Measurements from ENCODE around the gene TSSK2.

The TSSK2 gene

DNA sequence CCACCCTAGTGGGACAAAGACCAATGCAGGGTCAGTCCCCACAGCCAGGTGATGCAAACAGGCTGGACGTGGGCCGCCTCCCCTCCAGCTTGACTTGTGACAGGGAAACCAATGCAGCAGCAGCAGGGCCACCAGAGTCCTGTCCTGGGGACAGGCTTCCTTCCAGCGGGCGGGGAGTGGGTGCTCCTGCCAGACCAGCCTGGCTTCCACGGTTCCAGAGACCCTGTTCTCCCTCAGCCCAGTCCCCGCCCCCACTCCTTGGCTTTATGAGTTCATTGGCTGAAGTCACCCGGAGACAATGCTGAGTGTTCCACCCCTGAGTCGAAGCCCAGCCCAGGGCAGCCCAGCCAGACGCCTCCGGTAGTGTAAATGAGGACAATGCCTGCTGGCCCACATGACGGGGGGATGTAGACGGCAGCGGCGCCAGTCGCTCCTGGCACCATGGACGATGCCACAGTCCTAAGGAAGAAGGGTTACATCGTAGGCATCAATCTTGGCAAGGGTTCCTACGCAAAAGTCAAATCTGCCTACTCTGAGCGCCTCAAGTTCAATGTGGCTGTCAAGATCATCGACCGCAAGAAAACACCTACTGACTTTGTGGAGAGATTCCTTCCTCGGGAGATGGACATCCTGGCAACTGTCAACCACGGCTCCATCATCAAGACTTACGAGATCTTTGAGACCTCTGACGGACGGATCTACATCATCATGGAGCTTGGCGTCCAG, at the start of gene TSSK2:
Gene TSSK2, plus strand, starts transcription at position 350 of the 726 bp plus-strand sequence. Its CDS starts 92 bp downstream, at position 442.
- ChIA-PET POLR2A (interaction anchor here (0.6 to 1.3 kb wide), 2 partner anchors 9 to 1375 kb away, joined by 4 to 7 read pairs; no protein-coding TSS in a partner anchor), CTCF (interaction anchor here (1.5 kb wide), 1 partner anchor 13 kb away, joined by 3 read pairs; the partner anchor contains the start of gene ESS2)
- TF ChIP-seq, protein P1, sequence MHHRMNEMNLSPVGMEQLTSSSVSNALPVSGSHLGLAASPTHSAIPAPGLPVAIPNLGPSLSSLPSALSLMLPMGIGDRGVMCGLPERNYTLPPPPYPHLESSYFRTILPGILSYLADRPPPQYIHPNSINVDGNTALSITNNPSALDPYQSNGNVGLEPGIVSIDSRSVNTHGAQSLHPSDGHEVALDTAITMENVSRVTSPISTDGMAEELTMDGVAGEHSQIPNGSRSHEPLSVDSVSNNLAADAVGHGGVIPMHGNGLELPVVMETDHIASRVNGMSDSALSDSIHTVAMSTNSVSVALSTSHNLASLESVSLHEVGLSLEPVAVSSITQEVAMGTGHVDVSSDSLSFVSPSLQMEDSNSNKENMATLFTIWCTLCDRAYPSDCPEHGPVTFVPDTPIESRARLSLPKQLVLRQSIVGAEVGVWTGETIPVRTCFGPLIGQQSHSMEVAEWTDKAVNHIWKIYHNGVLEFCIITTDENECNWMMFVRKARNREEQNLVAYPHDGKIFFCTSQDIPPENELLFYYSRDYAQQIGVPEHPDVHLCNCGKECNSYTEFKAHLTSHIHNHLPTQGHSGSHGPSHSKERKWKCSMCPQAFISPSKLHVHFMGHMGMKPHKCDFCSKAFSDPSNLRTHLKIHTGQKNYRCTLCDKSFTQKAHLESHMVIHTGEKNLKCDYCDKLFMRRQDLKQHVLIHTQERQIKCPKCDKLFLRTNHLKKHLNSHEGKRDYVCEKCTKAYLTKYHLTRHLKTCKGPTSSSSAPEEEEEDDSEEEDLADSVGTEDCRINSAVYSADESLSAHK (tag by site-specific recombination; IDR thresholded peaks at IDR 0.05) = no peak
- TF ChIP-seq ZNF341 (tag by site-specific recombination; IDR thresholded peaks at IDR 0.05; ENCODE audit: low read depth) (0 out of 2 replicates have a peak, but pooled peaks have one; percentile 31), EGR2 (tag by site-specific recombination; IDR thresholded peaks at IDR 0.05; ENCODE audit: low read depth) (peak; percentile 26; the same call in 1 of the 2 replicates), ZFHX2 (tag by site-specific recombination; conservative IDR thresholded peaks at IDR 0.05) (0 out of 2 replicates have a peak, but pooled peaks have one; percentile 15)
- no peaks in the 10 kb centered on the region for H3K4me1 ChIP-seq (ENCODE audit: control insufficient read depth, insufficient read depth, low read length)
- H3K27ac ChIP-seq (ENCODE audit: extremely low read depth, low read depth, low read length) = no peak within 1 kb of the TSS
- no peak within 1 kb of the TSS for H3K4me3 ChIP-seq (ENCODE audit: low read depth, low read length)
- peaks cover 4 to 52% of the 10 kb centered on the region in 2 experiments; a peak in 2 of 3 replicates for H3K36me3 ChIP-seq (ENCODE audit: control insufficient read depth in 2 of 2, insufficient read depth in 1 of 2, low read length in 2 of 2)
- no peaks in the 10 kb centered on the region for H3K9me3 ChIP-seq (ENCODE audit: control insufficient read depth, insufficient read depth, low read depth, low read length)

GRCh38 chr22:19081351-19081750, 49.8 kb upstream of the TSSK2 start:
- TF ChIP-seq GLI2 (tag by site-specific recombination; IDR thresholded peaks at IDR 0.05; ENCODE audit: borderline replicate concordance, low read depth) = no peak
- TF ChIP-seq, protein P2, sequence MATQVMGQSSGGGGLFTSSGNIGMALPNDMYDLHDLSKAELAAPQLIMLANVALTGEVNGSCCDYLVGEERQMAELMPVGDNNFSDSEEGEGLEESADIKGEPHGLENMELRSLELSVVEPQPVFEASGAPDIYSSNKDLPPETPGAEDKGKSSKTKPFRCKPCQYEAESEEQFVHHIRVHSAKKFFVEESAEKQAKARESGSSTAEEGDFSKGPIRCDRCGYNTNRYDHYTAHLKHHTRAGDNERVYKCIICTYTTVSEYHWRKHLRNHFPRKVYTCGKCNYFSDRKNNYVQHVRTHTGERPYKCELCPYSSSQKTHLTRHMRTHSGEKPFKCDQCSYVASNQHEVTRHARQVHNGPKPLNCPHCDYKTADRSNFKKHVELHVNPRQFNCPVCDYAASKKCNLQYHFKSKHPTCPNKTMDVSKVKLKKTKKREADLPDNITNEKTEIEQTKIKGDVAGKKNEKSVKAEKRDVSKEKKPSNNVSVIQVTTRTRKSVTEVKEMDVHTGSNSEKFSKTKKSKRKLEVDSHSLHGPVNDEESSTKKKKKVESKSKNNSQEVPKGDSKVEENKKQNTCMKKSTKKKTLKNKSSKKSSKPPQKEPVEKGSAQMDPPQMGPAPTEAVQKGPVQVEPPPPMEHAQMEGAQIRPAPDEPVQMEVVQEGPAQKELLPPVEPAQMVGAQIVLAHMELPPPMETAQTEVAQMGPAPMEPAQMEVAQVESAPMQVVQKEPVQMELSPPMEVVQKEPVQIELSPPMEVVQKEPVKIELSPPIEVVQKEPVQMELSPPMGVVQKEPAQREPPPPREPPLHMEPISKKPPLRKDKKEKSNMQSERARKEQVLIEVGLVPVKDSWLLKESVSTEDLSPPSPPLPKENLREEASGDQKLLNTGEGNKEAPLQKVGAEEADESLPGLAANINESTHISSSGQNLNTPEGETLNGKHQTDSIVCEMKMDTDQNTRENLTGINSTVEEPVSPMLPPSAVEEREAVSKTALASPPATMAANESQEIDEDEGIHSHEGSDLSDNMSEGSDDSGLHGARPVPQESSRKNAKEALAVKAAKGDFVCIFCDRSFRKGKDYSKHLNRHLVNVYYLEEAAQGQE (tag by site-specific recombination; IDR thresholded peaks at IDR 0.05) = no peak
- TF ChIP-seq ZSCAN16 (tag by site-specific recombination; IDR thresholded peaks at IDR 0.05) = no peak
- no peak overlapping the region for H3K27ac ChIP-seq (ENCODE audit: extremely low read depth, low read depth, low read length)
- H3K36me3 ChIP-seq (ENCODE audit: control insufficient read depth in 2 of 2, insufficient read depth in 1 of 2, low read length in 2 of 2) = peaks cover 5 to 34% of the 10 kb centered on the region in 2 experiments
- no peaks in the 10 kb centered on the region for H3K9me3 ChIP-seq (ENCODE audit: control insufficient read depth, insufficient read depth, low read depth, low read length)
- H3K4me3 ChIP-seq (ENCODE audit: low read depth, low read length) = no peak overlapping the region
- ChIA-PET POLR2A (no interaction called here), CTCF (no interaction called here)
- H3K4me1 ChIP-seq (ENCODE audit: control insufficient read depth, insufficient read depth, low read length) = peaks cover 5% of the 10 kb centered on the region

DNA sequence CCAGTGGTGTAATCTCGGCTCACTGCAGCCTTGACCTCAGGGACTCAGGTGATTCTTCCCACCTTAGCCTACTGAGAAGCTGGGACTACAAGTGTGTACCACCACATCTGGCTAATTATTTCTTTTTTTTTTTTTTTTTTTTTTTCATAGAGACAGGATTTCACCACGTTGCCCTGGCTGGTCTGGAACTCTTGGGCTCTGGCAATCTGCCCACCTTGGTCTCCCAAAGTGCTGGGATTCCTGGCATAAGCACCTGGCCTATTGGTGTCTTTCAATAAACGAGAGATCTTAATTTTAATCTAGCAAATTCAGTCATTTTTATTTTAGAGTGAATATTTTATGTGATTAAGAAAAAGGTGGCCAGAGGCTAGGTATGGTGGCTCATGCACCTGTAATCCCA, 49.0 kb upstream of the TSSK2 start:
- CTCF ChIA-PET = interaction anchor here (1.0 kb wide), 1 partner anchor 20 kb away, joined by 5 read pairs; no protein-coding TSS in a partner anchor
- POLR2A ChIA-PET = no interaction called here

GRCh38 chr22:19082793-19083192, 48.3 kb upstream of the TSSK2 start:
- ChIA-PET CTCF (interaction anchor here (0.7 to 1.0 kb wide), 2 partner anchors 19 to 83 kb away, joined by 4 to 5 read pairs; no protein-coding TSS in a partner anchor), POLR2A (no interaction called here)
- Histone ChIP-seq H3K9me3 (ENCODE audit: control insufficient read depth, insufficient read depth, low read depth, low read length) (no peaks in the 10 kb centered on the region), H3K27ac (ENCODE audit: extremely low read depth, low read depth, low read length) (no peak overlapping the region), H3K36me3 (ENCODE audit: control insufficient read depth in 2 of 2, insufficient read depth in 1 of 2, low read length in 2 of 2) (peaks cover 5 to 40% of the 10 kb centered on the region in 2 experiments), H3K4me1 (ENCODE audit: control insufficient read depth, insufficient read depth, low read length) (peaks cover 5% of the 10 kb centered on the region), H3K4me3 (ENCODE audit: low read depth, low read length) (no peak overlapping the region)
- no peak for TF ChIP-seq MEIS1 (CRISPR knock-in tag; IDR thresholded peaks at IDR 0.05; ENCODE audit: borderline replicate concordance)
- TF ChIP-seq ZNF510 (tag by site-specific recombination; IDR thresholded peaks at IDR 0.05; ENCODE audit: insufficient replicate concordance) = no peak
- no peak for TF ChIP-seq GLIS1 (tag by site-specific recombination; IDR thresholded peaks at IDR 0.05)
- no peak for TF ChIP-seq RBAK (tag by site-specific recombination; IDR thresholded peaks at IDR 0.05)
- TF ChIP-seq, protein P3, sequence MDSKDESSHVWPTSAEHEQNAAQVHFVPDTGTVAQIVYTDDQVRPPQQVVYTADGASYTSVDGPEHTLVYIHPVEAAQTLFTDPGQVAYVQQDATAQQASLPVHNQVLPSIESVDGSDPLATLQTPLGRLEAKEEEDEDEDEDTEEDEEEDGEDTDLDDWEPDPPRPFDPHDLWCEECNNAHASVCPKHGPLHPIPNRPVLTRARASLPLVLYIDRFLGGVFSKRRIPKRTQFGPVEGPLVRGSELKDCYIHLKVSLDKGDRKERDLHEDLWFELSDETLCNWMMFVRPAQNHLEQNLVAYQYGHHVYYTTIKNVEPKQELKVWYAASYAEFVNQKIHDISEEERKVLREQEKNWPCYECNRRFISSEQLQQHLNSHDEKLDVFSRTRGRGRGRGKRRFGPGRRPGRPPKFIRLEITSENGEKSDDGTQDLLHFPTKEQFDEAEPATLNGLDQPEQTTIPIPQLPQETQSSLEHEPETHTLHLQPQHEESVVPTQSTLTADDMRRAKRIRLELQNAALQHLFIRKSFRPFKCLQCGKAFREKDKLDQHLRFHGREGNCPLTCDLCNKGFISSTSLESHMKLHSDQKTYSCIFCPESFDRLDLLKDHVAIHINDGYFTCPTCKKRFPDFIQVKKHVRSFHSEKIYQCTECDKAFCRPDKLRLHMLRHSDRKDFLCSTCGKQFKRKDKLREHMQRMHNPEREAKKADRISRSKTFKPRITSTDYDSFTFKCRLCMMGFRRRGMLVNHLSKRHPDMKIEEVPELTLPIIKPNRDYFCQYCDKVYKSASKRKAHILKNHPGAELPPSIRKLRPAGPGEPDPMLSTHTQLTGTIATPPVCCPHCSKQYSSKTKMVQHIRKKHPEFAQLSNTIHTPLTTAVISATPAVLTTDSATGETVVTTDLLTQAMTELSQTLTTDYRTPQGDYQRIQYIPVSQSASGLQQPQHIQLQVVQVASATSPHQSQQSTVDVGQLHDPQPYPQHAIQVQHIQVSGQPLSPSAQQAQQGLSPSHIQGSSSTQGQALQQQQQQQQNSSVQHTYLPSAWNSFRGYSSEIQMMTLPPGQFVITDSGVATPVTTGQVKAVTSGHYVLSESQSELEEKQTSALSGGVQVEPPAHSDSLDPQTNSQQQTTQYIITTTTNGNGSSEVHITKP (tag by site-specific recombination; IDR thresholded peaks at IDR 0.05) = no peak
- no peak for TF ChIP-seq IKZF3 (tag by site-specific recombination; IDR thresholded peaks at IDR 0.05)
- TF ChIP-seq ZNF558 (tag by site-specific recombination; IDR thresholded peaks at IDR 0.05) = no peak
- no peak for TF ChIP-seq ZNF473 (tag by site-specific recombination; IDR thresholded peaks at IDR 0.05)
- TF ChIP-seq ZNF623 (tag by site-specific recombination; IDR thresholded peaks at IDR 0.05) = no peak

More for the DNA sequence above, 49.0 kb upstream of the TSSK2 start:
- Histone ChIP-seq H3K4me1 (ENCODE audit: control insufficient read depth, insufficient read depth, low read length) (peaks cover 5% of the 10 kb centered on the region), H3K9me3 (ENCODE audit: control insufficient read depth, insufficient read depth, low read depth, low read length) (no peaks in the 10 kb centered on the region), H3K27ac (ENCODE audit: extremely low read depth, low read depth, low read length) (no peak overlapping the region), H3K36me3 (ENCODE audit: control insufficient read depth in 2 of 2, insufficient read depth in 1 of 2, low read length in 2 of 2) (peaks cover 5 to 39% of the 10 kb centered on the region in 2 experiments), H3K4me3 (ENCODE audit: low read depth, low read length) (no peak overlapping the region)
- TF ChIP-seq ZNF19 (tag by site-specific recombination; IDR thresholded peaks at IDR 0.05; ENCODE audit: low read depth) (no peak), SALL2 (tag by site-specific recombination; IDR thresholded peaks at IDR 0.05; ENCODE audit: borderline replicate concordance) (no peak), YY1 (tag by site-specific recombination; IDR thresholded peaks at IDR 0.05) (no peak)
